SHP77 treated with DMSO at 0.1 percent for 48 hours (cell line): ENCODE measurements around the gene DNAJB8.

Source experiments
- DNase-seq: peaks from one replicate; lab custom pipeline; 2025; lab: John Stamatoyannopoulos, UW

Gene DNAJB8

DNA sequence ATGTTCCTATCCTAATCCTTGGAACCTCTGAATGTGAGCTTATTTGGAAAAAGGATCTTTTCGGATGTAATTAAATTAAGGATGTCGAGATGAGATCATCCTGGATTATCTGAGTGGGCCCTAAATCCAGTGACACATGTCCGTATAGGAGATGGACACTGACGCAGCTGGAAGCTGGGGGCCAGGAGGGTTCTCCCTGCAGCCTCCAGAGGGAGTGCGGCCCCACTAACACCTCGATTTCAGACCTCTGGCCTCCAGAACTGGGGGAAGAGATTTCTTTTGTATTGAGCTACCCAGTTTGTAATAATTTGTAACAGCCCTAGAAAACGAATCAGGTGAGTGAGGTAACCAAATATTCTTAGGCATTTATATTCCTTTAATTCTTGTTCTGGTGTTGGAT, 2.5 kb downstream of the DNAJB8 start:
- no peak for DNase-seq

DNA sequence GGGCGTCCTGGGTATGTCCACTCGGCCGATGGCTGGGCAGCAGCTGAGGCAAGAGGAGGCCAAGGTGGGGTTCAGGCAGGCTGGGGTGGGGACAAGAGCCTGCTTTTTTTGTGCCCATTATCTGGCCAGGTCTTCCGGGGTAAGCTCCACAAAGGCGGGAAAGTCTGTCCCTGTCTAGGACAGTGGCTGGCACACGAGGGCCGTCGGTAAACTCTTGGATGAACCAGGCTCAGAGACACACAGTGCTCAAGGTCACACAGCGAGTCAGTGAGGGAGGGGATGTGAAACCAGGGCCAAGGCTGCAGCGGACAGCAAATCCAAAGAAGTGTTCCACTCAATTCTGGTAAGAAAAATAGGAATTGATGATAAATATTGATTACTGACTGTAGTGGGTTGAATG, 2.9 kb downstream of the DNAJB8 start:
- no peak for DNase-seq

DNA sequence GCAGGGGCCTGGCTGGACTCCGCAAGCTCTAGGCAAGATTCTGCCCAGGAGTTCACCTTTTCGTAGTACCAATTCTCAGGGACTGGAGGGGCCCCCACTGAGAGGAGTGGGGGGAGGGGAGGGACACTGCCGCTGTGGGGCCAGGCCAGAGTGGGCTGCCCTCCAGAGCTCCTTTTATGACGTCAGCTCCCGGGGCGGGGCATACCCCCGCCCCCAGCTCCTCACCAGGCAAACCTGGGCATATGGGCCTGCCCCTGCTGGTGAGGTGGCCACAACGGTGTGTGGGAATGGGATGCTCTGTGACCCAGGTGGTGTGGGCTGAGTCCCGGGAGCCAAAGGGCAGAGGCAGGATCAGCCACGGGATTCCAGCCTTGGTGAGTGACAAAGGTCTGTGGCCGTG, 3.3 kb downstream of the DNAJB8 start:
- no peak for DNase-seq

DNA sequence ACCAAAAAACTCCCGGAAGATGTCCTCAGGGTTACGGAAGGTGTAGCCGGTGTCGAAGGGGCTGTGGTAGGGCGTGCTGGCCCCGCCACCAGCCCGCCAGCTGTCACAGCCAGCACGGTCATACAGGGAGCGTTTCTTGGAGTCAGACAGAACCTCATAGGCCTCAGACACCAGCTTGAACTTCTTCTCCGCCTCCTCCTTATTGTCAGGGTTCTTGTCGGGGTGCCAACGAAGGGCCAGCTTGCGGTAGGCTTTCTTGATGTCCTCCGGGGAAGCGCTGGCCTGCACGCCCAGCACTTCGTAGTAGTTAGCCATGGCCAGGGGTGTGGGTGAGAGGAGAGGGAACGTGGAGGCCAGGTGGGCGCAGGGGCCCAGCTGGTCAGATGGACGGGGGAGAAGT, 3.8 kb downstream of the DNAJB8 start:
- no peak for DNase-seq

DNA sequence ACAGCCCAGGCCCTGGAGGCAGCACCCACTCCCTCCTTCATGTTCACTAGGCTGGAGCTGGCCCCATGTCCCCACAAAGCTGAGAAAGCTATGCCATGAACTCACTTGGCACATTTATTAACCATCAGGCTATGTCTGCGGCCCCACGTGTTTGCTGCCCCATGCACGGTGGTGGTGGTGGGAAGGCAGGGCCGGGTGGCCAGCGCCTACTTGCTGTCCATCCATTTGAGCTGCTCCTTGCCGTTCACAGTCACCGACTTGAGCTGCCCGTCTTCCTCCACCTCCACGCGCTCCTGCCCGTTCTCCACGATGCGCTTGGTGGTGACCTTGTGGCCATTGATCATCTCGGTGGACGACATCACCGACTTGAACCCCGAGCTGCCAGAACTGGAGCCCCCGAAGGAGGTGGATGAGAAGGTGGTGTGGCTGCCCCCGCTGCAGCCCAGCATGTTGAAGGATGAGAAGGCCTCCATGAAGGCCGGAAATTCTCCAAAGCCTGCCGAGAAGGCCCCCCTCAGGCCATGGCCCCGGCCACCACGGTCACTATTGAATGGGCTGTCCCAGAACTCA, 4.3 kb downstream of the DNAJB8 start:
- no peak for DNase-seq

DNA sequence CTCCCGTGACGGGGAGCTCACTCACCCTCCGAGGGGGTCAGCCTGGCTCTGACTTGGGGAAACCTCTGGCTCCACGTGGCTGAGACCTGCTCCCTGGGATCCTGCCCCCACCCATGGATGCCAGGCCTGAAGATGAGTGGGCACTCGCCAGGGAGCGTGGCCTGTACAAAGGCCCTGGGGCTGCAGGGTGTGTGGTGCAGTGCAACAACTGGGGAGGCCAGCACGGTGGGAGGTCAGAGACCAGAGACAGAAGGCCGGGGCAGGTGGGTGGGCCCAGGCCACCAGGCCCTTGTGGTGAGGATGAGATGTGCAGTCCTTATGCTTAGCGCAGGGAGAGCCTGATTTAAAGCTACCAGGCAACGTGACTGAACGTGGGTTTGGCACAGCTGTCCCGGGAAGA, 5.0 kb downstream of the DNAJB8 start:
- DNase-seq = no peak

DNA sequence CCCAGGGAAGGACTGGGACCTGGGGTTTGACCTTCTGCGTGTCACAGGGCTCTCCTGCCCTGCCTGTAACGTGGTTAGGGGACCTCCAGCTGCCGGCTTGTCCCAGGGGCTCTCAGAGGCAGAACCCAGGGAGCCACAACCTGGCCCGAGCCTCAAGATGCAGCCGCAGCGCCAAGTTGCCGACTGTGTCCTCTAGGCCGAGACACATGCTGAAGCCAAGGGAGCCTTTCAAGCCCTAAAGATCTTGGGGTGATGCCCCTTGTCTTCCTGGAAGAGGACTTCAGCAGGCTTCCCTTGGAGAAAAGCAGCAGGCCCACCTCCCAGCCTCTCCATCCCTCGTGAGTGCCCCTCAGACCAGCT, 7.2 kb downstream of the DNAJB8 start:
- no peak for DNase-seq

DNA sequence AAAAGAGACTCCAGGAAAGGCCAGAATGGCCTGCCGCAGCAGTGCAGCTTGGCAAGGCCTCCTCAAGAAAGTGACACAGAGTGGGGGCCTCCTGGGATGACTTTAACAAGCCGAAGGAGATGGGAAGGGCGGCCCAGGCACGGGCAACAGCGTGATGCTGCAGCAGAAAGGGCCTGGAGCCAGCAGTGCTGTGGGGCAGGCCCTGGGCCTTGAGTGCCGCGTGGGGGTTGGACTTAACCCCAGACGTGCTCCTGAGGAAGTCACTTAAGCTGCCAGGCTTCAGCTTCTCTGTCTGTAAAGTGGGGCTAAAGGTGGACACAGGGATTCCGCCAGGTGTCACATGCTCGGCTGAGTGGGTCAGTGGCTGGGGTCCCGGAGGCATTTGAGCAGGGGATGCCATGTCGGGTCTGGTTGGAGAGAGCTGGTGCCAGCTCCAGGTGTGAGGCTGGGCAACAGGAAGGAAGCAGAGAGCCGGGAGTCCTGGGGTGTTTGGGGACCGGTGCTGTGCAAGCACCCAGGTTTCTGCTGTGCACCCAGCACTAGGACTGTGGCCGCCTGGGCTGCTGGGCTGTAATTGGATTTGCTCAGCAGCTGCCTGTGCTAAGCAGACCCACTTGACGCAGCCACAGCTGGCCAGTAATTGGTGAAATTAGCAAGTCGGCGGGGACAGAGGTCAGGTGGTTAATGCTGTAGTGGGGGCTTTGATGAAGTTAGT, 7.8 kb downstream of the DNAJB8 start:
- DNase-seq = no peak

DNA sequence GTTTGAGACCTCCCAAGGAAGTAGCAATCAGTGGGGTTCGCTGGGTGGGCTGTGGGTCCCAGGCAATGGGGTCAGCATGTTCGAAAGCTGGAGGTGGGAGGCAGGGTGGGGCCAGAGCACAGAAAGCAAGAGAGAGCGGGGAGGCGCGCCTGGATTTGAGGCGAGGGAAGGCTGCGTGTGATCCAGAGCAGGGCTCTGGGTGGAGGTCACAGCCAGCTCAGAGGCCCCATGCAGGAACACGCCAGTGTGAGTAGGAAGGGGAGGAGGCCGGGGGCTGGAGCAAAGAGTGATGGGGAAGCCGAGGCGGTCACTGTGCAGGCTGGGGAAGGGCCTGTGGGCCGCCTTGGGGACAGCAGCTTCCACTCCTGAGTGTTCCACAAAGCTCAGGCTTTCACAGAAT, 8.8 kb downstream of the DNAJB8 start:
- no peak for DNase-seq

DNA sequence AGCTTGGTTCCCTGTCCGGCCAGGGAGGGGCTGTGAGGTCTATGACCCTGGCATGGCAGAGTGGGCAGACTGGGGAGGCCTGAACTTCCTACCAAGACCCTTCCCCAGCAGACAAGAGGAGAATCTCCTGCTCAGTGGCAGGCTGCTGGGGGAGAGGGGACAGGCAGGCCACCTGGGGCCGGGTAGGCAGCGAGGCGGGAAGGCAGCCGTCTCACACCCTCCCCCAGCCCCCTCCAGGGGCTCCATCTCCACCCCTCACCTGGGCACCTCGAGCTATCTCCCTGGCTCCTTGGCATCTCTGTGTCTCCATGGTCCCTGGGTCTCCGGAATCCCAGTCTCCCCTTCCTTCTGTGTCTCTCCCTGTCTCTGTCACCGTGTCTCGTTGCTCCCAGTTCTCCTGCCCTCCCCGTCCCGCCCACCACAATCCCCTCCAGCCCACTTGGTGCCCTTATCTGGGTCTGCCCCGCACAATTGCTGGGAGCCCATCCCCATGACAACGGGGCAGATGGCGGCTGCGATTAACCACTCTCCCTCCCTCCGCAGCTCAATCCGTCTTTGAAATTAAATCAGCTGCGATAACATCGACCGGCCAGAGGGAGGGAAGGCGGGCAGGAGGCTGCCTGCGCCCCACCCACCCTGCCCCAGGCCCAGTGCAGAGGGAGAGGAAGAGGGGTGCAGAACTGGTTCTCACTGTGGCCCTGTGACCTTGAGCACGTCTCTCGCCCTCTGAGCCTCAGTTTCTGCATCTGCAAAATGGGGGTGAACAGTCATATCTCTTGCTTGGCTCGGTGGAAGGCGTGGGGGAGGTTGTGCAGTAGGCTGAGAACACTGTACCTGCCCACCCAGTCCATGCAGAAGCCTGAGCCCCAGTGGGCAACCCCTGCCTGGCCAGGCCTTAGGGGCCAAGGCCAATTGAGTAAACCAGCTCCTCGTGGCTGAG, 9.6 kb downstream of the DNAJB8 start:
- no peak for DNase-seq

DNA sequence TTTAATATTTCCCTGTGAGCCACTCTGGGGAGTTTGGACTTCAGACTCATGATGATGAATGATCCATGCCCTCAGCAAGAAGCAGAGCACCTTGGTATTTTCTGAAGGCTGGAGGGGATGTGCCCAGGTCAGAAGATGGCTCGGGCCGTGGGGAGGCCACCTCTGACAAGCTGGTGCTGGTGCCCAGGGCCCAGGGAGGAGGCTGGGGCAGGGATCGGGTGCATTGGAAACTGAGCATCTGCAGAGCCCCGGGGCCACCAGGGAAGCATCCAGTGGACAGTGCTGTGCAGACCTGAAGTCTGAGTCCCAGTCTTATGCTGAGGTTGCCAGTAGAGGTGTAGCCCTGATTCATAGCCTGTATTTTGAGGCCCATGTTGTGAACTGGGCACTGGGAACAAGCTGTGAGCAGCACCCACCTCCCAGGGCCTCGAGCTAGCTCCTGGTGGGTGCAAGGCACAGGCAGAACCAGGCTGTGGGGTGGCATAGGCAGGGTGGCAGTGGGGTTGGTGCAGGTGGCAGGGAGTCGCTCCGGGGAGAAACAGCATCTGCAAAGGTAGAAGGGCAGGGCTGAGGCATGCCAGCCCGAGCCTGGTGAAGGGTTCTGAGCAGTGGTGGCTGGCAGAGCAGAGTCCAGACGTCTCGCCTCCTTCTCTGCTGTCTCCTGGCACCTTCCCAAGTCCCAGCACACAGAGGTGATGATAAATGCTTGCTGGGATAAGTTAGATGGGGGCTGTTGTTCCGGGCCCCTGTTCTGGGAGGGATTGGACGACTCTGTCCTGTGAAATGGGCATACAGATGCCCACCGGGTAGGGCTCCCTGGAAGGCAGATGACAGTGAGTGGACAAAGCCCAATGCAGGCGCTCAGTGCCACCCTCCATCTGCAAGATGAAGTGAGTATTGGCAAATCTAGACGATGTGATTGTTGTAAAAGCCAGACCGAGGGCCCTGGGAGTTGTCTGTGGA, 10.6 kb downstream of the DNAJB8 start:
- no peak for DNase-seq

DNA sequence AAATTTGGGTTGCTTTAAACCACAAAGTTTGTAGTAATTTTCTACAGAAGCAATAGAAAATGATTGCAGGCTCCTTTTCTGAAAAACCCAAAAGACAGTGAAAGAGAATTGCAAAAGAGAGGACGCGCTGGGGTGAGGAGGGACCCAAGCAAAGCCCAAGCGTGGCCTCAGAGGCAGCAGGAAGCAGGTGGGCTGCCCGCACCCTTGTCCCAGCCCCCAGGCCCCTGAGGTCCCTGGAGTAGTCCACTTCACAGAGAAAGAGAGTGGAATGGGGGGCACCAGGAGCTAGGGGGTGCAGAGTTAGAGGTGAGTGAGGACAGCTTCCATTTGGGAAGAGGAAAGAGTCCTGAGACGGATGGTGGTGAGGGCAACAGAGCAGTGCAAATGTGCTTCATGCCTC, 11.6 kb downstream of the DNAJB8 start:
- no peak for DNase-seq

DNA sequence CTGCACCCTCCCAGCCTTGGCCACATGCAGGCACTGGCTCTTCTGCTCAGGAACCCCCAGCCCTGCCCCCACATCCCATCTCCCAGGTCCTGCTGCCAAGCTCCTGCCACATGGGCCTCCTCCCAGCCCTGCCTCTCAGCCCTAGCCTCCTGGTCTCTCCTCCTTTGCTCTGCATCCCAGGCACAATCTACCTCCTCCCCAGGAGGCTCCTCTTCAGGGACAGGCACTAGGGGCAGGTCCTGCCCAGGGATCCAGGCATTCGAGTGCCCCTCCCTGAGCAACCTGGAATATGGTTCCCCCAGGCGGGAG, 12.4 kb downstream of the DNAJB8 start:
- DNase-seq = no peak

DNA sequence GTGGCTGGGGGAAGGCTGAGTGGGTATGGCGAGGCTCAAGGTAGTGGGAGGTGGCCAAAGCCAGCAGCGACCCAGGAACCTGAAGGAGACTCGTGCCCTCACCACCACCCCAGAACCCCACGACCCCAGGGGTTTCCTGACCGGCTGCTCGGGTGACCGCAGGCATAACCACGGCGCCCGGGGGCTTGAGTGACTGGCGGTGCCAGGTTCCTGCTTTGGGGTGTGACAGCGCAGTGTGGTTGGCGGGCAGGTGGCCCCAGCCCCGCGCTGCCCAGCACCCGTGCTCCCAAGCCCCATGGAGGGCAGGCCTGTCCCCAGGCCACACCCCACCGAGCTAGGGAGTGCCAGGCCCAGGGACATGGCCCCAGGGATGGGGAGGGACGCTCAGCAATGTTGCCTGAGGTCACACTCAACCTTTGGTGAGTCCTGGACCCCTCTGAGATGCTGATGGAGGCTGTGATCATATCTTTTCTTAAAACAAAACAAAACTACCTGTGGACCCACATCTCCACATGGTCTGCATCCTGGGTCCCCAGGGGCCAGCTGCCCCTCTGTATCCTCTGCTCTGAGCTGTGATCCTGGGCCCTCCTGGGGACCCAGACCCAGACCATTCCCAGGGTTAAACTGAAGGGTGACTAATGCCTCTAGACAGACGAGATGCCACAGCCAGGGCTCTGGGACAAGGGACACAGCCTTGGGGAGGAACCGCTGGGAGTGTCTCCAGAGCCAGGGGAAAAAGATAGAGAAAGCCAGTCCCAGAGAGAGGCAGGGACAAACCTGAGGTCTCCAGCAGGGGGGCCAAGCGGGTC, 13.0 kb downstream of the DNAJB8 start:
- no peak for DNase-seq

DNA sequence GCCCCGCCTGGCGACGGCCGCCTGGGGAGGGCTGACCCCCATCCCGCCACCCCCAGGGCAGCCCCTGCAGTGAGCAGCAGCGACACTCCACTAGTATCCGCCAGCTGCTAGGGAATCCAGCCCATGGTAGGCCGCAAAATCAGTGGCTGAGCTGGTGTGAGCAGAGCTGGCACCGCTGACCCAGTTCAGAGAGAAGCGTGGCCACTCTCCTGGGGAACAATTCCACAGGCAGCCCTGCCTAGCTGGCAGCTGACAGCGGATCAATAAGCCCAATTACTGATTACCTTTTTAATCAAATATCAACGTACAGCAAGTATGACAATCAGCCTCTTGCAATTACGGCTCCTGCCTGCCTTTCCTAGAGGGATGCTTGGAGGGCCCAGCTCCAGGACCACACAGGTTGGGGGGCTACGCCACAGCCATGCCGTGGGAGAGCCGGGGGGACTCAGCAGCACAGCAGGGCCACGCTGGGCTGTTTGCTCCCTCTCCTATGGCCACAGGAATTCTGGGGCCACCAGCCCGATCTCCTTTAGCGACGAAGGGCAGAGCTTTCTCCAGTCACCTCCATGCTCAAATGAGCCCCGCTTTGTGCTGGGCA, 13.9 kb downstream of the DNAJB8 start:
- no peak for DNase-seq

DNA sequence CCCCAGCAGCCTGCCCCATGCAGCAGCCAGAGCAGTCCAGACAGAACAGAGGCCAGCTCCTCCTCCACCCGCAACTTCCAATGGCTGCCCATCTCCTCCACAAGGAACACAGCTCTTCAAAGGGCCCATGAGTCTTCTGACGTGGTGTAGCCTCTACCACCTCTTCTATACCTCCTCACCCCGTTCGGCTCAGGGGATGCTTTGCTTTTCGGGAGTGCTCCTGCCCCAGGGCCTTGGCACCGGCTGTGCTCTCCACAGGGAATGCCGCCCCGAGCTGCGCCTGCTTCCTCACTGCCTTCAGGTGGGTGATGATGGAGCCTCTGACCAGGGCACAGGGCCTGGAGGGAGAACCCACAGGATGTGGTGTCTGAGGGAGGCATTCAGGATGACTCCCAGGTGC, 14.6 kb downstream of the DNAJB8 start:
- DNase-seq = no peak

DNA sequence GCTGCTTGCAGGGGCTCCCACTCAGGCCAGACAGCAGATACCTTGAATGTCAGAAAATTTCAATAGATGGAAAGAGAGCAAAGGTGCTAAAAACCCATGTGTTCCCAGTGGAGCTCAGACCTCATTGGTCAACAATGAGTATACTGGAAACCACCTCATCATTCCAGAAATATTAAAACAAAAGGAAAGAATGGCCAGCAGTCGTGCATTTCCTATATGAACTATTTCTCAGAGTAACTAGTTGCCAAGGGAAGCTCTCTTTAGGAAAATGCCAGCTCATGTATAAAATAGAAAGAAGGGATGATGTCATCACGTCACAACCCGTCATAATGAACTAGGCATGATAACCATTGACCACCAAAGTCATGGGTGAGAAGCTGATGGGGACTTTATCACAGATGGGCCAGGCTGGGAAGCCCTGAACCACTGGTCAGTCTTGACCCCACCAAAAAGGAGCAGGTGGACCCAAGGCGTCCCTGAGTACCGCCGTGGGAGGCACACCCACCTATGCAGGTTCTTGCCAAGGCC, 17.5 kb downstream of the DNAJB8 start:
- no peak for DNase-seq

DNA sequence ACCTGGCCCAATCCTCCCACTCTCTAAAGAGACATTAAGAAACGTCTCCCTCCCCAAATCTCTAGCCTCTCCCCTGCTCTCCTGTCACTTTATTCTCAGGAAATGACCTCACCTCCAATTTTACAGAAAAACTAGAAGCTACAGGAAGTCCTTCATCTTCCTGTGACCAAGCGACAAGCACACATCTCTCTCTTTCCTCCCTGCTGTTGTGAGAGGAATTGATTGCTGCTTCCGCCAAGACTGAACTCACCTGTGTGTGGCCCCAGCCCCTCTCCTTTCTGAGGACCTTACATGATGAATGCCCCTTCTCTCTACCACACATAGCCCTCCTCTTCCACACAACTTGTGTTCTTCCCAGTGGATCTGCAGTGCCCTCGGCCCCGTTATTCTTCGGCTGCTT, 18.2 kb downstream of the DNAJB8 start:
- no peak for DNase-seq

DNA sequence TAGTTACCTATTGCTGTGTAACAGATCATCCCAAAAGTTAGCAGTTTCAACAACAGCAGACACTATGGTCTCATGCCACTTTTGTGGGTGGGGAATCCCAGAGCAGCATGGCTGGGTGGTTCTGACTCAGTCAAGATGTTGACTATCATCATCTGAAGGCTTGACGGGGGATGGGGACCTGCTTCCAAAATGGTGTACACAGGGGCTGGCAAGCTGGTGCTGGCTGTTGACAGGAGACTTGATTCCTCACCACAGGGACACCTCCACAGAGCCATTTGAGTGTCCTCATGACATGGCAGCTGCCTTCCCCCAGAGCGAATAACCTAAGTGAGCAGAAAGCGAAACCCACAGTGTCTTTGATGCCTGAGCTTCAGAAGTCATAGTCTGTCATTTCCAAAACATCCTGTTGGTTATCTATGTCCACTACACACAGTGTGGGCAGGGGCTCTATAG, 19.1 kb downstream of the DNAJB8 start:
- DNase-seq = no peak

DNA sequence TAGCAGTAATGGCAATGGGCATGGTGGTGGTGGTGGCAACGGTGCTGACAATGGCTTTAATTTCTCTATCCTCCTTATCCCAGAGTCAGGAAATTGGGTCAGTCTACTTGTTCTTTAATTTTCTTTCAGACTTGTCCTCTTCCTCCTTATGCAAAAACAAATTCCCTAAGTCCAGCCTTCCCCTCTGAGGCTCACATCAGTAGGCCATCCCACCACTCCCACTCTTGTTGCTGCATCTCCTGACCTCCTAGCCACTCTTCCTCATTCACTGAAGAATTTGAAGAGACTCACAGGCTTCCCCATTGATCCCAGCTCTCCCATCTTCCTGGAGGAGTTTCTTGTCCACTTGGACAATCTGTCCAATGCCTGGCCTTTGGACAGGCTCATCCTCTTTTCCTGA, 19.9 kb downstream of the DNAJB8 start:
- no peak for DNase-seq

DNA sequence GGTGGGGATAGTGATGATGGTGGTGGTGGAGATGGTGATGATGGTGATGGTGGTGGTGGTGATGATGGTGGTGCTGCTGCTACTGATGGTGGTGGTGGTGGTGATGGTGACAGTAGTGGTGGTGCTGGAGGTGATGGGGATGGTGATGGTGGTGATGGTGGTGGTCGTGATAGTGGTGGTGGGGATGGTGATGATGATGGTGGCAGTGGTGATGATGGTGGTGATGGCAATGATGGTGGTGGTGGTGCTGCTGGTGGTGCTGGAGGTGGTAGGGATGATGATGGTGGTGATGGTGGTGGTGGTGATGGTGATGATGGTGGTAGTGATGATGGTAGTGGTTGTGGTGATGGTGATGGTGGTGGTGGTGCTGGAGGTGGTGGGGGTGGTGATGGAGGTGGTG, 21.3 kb downstream of the DNAJB8 start:
- DNase-seq = no peak
